Activated naive CD8-positive, alpha-beta T cell (primary cell): ENCODE results near the gene MFAP3L.
A peak's percentile ranks its signal among the peaks of the same experiment; 100 is the strongest.

Experiments
- H3K27ac Mint-ChIP-seq: one replicate; pipeline ENCODE4 v1.8.0; 2021; ENCODE audit warnings: mixed read lengths
- H3K27me3 Mint-ChIP-seq: one replicate; pipeline ENCODE4 v1.8.0; 2021; ENCODE audit warnings: mixed read lengths
- H3K36me3 Mint-ChIP-seq: one replicate; pipeline ENCODE4 v1.8.0; 2021; ENCODE audit warnings: mixed read lengths
- H3K4me1 Mint-ChIP-seq: one replicate; pipeline ENCODE4 v1.8.0; 2021; ENCODE audit warnings: low read depth, mixed read lengths
- H3K4me3 Mint-ChIP-seq: one replicate; pipeline ENCODE4 v1.8.0; 2021; ENCODE audit warnings: mild to moderate bottlenecking, mixed read lengths
- H3K9me3 Mint-ChIP-seq: one replicate; pipeline ENCODE4 v1.8.0; 2021; ENCODE audit warnings: low read depth, mixed read lengths

The MFAP3L gene

DNA sequence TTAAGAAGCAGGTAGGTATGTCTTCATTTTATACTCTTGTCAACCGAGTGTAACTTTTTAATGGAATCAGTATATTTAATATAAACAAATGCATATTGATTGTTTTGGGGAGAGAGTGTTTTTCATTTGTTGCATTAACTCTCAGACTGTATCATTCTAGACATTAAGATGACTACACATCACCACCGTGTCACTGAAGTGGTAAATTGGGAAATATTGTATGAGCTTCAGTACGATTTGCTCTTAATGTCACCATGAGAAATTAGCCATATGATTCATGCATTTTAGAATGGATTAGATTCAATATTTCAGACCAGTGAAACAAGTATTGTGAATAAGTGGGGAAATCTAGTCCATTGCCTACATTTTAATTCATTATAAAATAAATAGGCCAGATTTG is 9.7 kb upstream of the MFAP3L start:
- H3K4me1 Mint-ChIP-seq = no peaks in the 10 kb centered on the region
- H3K27me3 Mint-ChIP-seq = no peaks in the 10 kb centered on the region
- H3K9me3 Mint-ChIP-seq = no peaks in the 10 kb centered on the region
- no peak overlapping the region for H3K27ac Mint-ChIP-seq
- no peak overlapping the region for H3K4me3 Mint-ChIP-seq
- H3K36me3 Mint-ChIP-seq = no peaks in the 10 kb centered on the region

- H3K27ac Mint-ChIP-seq = no peak overlapping the region
- no peaks in the 10 kb centered on the region for H3K9me3 Mint-ChIP-seq
- no peaks in the 10 kb centered on the region for H3K4me1 Mint-ChIP-seq
- no peaks in the 10 kb centered on the region for H3K27me3 Mint-ChIP-seq
- H3K4me3 Mint-ChIP-seq = no peak overlapping the region
- no peaks in the 10 kb centered on the region for H3K36me3 Mint-ChIP-seq
Observed at GRCh38 chr4:170035231-170035630, 9.0 kb upstream of the MFAP3L start.

DNA sequence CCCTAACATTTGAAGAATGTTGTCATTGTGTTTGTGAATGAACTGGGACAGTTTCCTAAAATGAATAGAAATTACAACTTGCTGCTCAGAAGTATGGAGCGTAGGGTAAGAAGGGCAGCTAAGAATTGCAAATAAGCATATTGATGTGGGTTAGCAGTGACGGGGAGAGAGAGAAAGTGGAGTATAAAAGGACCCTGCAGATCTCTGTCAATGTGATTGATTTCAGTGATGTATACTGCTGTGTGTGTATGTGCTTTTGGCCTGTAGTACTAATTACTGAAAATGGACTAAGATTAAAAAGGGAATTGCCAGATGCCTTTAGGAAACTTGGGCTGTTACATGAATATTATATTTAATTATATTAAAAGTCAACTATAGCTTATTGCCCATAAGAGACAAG is 7.8 kb upstream of the MFAP3L start:
- no peaks in the 10 kb centered on the region for H3K27me3 Mint-ChIP-seq
- H3K4me3 Mint-ChIP-seq = no peak overlapping the region
- H3K4me1 Mint-ChIP-seq = no peaks in the 10 kb centered on the region

DNA sequence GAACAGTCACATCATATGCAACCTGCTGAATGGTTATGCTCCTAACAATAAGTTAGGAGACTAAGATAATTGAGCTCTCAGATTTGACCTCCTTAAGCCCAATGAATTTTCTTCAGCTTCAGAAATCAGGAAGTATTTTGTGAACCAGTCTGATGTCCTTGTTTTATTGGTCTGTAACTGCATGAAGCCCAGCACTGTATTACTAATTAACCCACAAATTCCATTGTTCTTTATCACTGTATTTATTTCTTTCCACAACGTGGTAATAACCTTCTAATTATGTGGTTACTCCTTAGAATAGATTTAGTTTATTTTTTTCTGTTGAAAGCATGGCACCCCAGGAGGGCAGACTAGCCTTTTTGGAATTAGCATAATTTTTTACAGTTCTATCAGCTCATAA is 3.9 kb upstream of the MFAP3L start:
- Mint-ChIP-seq H3K27me3 (peaks cover 2% of the 10 kb centered on the region), H3K36me3 (no peaks in the 10 kb centered on the region), H3K4me3 (no peak overlapping the region), H3K27ac (no peak overlapping the region), H3K9me3 (no peaks in the 10 kb centered on the region), H3K4me1 (peaks cover 13% of the 10 kb centered on the region)

More for the DNA sequence above, 7.8 kb upstream of the MFAP3L start:
- Mint-ChIP-seq H3K27ac (no peak overlapping the region), H3K9me3 (no peaks in the 10 kb centered on the region), H3K36me3 (no peaks in the 10 kb centered on the region)

- Mint-ChIP-seq H3K4me1 (peaks cover 13% of the 10 kb centered on the region), H3K9me3 (no peaks in the 10 kb centered on the region), H3K36me3 (no peaks in the 10 kb centered on the region), H3K27ac (peak overlapping the region; percentile 90), H3K27me3 (peaks cover 2% of the 10 kb centered on the region), H3K4me3 (peak overlapping the region; percentile 93)
Observed at GRCh38 chr4:170027181-170027829, 1.1 kb upstream of the MFAP3L start.

- Mint-ChIP-seq H3K27ac (no peak overlapping the region), H3K4me1 (peaks cover 13% of the 10 kb centered on the region), H3K36me3 (no peaks in the 10 kb centered on the region), H3K9me3 (no peaks in the 10 kb centered on the region), H3K4me3 (peak overlapping the region; percentile 85), H3K27me3 (peaks cover 2% of the 10 kb centered on the region)
Observed at GRCh38 chr4:170025523-170026252, 507 bp downstream of the MFAP3L start.

DNA sequence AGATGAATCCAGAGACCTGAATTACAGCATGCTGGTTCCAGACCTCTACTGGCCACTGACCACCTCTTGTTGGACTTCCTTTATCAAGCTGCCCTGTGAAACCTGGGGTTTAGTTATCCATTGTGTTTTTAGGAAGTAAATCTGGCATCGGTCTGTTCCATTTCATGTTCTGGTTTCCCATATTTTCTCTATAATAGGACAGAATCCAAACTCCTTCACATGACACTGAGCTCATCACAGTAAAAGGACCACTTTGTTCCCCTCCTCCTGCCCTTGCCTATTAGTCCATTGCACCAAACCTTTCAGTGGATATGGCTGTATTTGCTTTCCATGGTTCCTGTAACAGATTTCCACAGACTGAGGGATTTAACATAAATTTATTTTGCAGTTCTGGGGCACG is 4.0 kb downstream of the MFAP3L start:
- H3K4me3 Mint-ChIP-seq = no peak overlapping the region
- no peak overlapping the region for H3K27ac Mint-ChIP-seq
- H3K4me1 Mint-ChIP-seq = peaks cover 4% of the 10 kb centered on the region
- H3K36me3 Mint-ChIP-seq = no peaks in the 10 kb centered on the region
- no peaks in the 10 kb centered on the region for H3K27me3 Mint-ChIP-seq
- no peaks in the 10 kb centered on the region for H3K9me3 Mint-ChIP-seq

DNA sequence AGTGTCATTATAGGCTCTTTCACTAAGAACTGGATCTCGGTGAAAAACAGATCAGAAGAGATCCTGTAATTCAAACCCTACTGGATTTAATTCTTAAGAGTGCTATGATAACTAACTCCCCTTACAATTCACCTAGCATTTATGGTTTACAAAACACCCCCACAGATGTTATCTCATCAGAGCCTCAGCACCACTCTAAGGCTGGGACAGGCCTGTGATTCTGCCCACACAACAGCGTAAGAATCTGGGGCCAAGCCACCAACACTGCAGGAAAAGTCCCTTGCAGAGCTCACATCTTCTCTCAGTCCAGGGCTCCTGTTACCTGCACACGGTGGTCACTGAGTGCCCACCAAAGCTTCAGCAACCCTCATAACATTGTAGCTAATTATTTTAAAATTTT is 8.9 kb downstream of the MFAP3L start:
- Mint-ChIP-seq H3K27ac (no peak overlapping the region), H3K4me3 (no peak overlapping the region), H3K4me1 (no peaks in the 10 kb centered on the region), H3K36me3 (no peaks in the 10 kb centered on the region), H3K9me3 (no peaks in the 10 kb centered on the region), H3K27me3 (peaks cover 3% of the 10 kb centered on the region)

GRCh38 chr4:170015285-170015684 is 10.9 kb downstream of the MFAP3L start:
- H3K4me3 Mint-ChIP-seq = no peak overlapping the region
- no peaks in the 10 kb centered on the region for H3K4me1 Mint-ChIP-seq
- H3K27me3 Mint-ChIP-seq = peaks cover 4% of the 10 kb centered on the region
- no peaks in the 10 kb centered on the region for H3K9me3 Mint-ChIP-seq
- H3K27ac Mint-ChIP-seq = no peak overlapping the region
- H3K36me3 Mint-ChIP-seq = no peaks in the 10 kb centered on the region

DNA sequence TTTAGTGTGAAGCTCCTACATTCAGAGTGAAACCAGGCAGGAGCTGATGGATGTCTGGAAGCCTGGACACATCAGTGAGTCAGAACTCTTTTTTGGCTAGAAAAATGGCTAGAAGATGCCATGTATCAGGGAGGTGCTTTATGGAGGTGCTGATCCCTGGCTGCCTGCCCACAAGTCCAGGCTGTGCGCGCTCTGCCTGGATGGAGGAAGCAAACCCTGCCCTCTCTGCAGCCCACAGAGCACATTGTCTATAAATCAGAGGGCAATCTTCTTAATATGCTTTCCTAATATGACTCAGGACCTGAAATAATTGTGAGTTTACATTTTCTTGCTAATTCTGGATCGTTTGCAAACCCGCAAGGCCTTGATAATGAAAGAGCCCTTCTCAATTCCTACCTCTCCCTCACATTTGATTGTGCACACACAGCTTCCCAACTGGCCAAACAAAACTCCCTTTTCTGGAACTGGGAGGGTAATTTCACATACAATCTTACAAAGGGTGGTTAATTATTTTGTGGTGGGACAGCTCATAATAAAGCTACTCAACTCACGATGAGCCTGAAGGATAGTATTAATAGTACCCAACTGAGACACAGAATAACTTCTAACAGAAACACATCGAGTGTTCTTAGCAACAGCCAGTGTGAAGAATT is 11.7 kb downstream of the MFAP3L start:
- no peaks in the 10 kb centered on the region for H3K9me3 Mint-ChIP-seq
- no peak overlapping the region for H3K27ac Mint-ChIP-seq
- H3K4me1 Mint-ChIP-seq = no peaks in the 10 kb centered on the region

DNA sequence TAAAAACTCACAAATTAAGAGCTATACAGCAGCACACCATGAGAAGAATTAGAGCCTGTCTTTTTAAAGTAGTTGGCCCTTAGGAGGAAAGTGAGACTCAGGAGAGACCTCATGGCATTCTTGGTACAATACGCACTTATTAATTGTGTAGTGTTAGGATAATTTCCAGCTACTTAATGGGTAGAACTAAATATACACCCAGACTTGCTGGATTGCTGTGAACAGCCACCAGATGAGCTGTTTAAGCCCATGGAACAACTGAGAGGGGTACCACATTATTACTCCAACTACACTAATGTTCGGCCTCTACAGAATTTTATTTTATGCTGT is 13.6 kb downstream of the MFAP3L start:
- H3K27ac Mint-ChIP-seq = no peak overlapping the region
- peaks cover 4% of the 10 kb centered on the region for H3K4me1 Mint-ChIP-seq
- H3K9me3 Mint-ChIP-seq = no peaks in the 10 kb centered on the region
- no peaks in the 10 kb centered on the region for H3K36me3 Mint-ChIP-seq
- no peak overlapping the region for H3K4me3 Mint-ChIP-seq
- H3K27me3 Mint-ChIP-seq = peaks cover 5% of the 10 kb centered on the region

More for the DNA sequence above, 11.7 kb downstream of the MFAP3L start:
- no peak overlapping the region for H3K4me3 Mint-ChIP-seq
- peaks cover 5% of the 10 kb centered on the region for H3K27me3 Mint-ChIP-seq
- H3K36me3 Mint-ChIP-seq = no peaks in the 10 kb centered on the region

DNA sequence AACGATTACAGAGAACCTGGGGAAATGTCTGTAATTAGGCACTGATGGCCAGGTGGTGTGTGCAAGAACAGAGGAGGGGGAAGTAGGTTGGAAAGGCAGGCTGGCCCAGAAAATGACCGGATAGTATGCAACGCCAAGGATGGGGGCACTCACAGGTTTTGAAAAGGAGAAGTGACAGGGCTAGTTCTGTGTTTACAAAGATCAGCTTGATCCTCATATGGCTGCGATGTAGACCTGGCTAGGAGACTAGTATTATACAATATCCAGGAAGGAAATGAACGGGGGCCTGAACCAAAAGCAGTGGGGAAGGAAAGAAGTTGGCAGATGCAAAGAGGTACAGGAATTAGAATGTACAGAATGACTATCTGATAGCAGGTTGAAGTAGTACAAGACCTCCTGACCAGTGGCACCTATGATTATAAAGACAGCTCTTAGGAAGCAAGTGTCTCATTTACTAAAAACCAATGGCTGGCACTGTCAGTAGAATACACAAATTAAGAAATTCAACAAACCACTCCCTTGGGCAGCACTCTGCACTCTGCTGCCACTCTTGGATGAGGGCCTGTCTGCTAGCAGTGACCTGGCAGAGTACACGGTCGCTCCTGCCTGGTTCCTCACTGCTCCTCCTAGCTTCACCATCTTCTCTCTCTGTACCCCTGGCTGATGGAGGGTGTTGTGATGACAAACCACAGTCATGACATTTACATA is 14.1 kb downstream of the MFAP3L start:
- no peaks in the 10 kb centered on the region for H3K9me3 Mint-ChIP-seq
- no peaks in the 10 kb centered on the region for H3K36me3 Mint-ChIP-seq
- H3K4me3 Mint-ChIP-seq = no peak overlapping the region
- H3K27me3 Mint-ChIP-seq = peaks cover 5% of the 10 kb centered on the region
- peaks cover 4% of the 10 kb centered on the region for H3K4me1 Mint-ChIP-seq
- no peak overlapping the region for H3K27ac Mint-ChIP-seq

DNA sequence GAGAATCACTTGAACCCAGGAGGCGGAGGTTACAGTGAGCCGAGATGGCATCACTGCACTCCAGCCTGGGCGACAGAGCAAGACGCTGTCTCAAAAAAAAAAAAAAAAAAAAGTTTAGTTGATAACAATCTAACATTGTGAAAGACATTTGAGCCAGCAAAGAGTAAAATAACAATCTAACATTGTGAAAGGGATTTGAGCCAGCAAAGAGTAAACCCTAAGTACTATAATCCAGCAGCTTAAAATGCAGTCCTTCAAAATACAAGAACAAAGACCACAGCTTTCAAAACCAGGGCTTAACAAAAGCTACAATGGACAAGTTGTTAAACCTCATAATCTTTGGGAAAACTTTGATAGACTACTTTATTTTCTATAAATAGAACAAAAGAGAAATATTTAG is 16.9 kb downstream of the MFAP3L start:
- H3K4me3 Mint-ChIP-seq = no peak overlapping the region
- no peak overlapping the region for H3K27ac Mint-ChIP-seq
- peaks cover 2% of the 10 kb centered on the region for H3K36me3 Mint-ChIP-seq
- H3K9me3 Mint-ChIP-seq = no peaks in the 10 kb centered on the region
- peaks cover 6% of the 10 kb centered on the region for H3K27me3 Mint-ChIP-seq
- H3K4me1 Mint-ChIP-seq = peaks cover 4% of the 10 kb centered on the region

GRCh38 chr4:170008801-170009200 is 17.4 kb downstream of the MFAP3L start:
- H3K9me3 Mint-ChIP-seq = no peaks in the 10 kb centered on the region
- H3K4me3 Mint-ChIP-seq = no peak overlapping the region
- peaks cover 2% of the 10 kb centered on the region for H3K36me3 Mint-ChIP-seq
- H3K27me3 Mint-ChIP-seq = peaks cover 6% of the 10 kb centered on the region
- no peak overlapping the region for H3K27ac Mint-ChIP-seq
- peaks cover 4% of the 10 kb centered on the region for H3K4me1 Mint-ChIP-seq

DNA sequence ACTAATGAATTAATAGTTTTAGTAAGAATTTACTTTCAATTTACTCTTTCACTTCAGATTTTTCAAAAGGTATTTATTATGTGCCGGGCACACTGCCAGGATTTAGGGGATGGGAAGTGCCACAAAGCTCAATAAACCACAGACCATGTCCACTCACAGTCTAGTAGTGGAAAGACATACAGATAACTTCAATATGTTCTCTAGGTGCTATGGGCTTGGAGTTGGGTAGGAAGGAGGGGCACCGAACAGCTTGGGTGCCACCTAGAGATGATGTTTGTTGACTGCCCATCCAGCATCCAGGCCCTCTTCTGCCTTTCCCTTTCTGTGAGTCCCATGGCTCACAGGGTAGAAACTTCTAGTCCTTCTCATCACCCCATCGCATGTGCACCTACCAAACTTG is 17.8 kb downstream of the MFAP3L start:
- peaks cover 6% of the 10 kb centered on the region for H3K27me3 Mint-ChIP-seq

More for the DNA sequence above, 17.8 kb downstream of the MFAP3L start:
- Mint-ChIP-seq H3K4me1 (peaks cover 4% of the 10 kb centered on the region), H3K27ac (no peak overlapping the region), H3K36me3 (peaks cover 2% of the 10 kb centered on the region), H3K9me3 (no peaks in the 10 kb centered on the region), H3K4me3 (no peak overlapping the region)
